ENCODE data around the gene PLXDC1. TPM values are rescaled to one million over a fixed set of nuclear protein-coding genes. Genes with fewer than 3 reads are reported as not detected.

PLXDC1 gene
- total and polyA plus RNA-seq, 2 of the 8 experiments (the other 6 are each of a cell fraction or from before 2014, with no cell fraction given): 4.1 to 14.6 TPM

GRCh38 chr17:39155654-39156053 lies 4.2 kb upstream of the PLXDC1 start:
- Histone ChIP-seq H2BK120ac (replicated peaks; ENCODE audit: low read depth, low read length) (no peak overlapping the region), H4K20me1 (replicated peaks in 1 of 2; ENCODE audit: control insufficient read depth in 1 of 2, insufficient read depth in 2 of 2, low read length in 2 of 2) (no peaks in the 10 kb centered on the region), H4K8ac (ENCODE audit: extremely low read depth, insufficient read depth, low read length) (no peak overlapping the region), H3K79me1 (ENCODE audit: low read depth, low read length) (no peaks in the 10 kb centered on the region), H3K36me3 (ENCODE audit: control insufficient read depth in 2 of 4, insufficient read depth in 4 of 4, low read length in 3 of 4) (no peaks in the 10 kb centered on the region), H3K23ac (ENCODE audit: insufficient read length) (no peak overlapping the region), H3K9me3 (ENCODE audit: insufficient read depth in 2 of 2, low read depth in 1 of 2, low read length in 1 of 2) (no peaks in the 10 kb centered on the region), H3K56ac (replicated peaks; ENCODE audit: insufficient read length, low read depth, low read length) (no peak overlapping the region), H2AK5ac (ENCODE audit: low read depth, low read length) (no peak overlapping the region), H3K4me1 (replicated peaks in 1 of 4; ENCODE audit: control insufficient read depth in 3 of 4, insufficient read depth in 4 of 4, low read length in 3 of 4) (peaks cover 0 to 10% (median 4%) of the 10 kb centered on the region in 4 experiments; a peak in 4 of 7 replicates), H3K4ac (replicated peaks; ENCODE audit: insufficient read length, low read depth, low read length) (no peak overlapping the region), H3K23me2 (ENCODE audit: low read depth, low read length) (peaks cover 25% of the 10 kb centered on the region), H4K91ac (replicated peaks; ENCODE audit: insufficient read length, low read length) (no peak overlapping the region), H3K9ac (replicated peaks in 1 of 4; ENCODE audit: extremely low read depth in 1 of 4, low read depth in 3 of 4, low read length in 3 of 4) (no peak overlapping the region), H2BK12ac (ENCODE audit: low read depth, low read length) (no peak overlapping the region), H2BK20ac (ENCODE audit: low read length) (no peak overlapping the region), H2BK15ac (ENCODE audit: low read length) (no peak overlapping the region), H3K4me2 (ENCODE audit: insufficient read depth in 1 of 2, low read depth in 2 of 2, low read length in 2 of 2) (no peak overlapping the region), H3K4me3 (ENCODE audit: extremely low read depth in 1 of 4, insufficient read depth in 2 of 4, low read depth in 3 of 4, low read length in 4 of 4) (no peak overlapping the region), H2AFZ (ENCODE audit: low read length) (no peak overlapping the region; the same call in 1 of the 2 replicates), H3K14ac (ENCODE audit: insufficient read length) (no peak overlapping the region), H3K79me2 (ENCODE audit: control insufficient read depth in 1 of 2, insufficient read depth in 2 of 2, low read length in 2 of 2) (no peaks in the 10 kb centered on the region), H3K27me3 (replicated peaks in 1 of 4; ENCODE audit: control insufficient read depth in 3 of 4, extremely low read depth in 1 of 4, insufficient read depth in 3 of 4, low read length in 3 of 4) (peaks cover 2 to 10% (median 8%) of the 10 kb centered on the region in 4 experiments), H3K18ac (ENCODE audit: extremely low read depth, low read length) (no peak overlapping the region), H3K27ac (ENCODE audit: low read depth, low read length) (no peak overlapping the region), H4K5ac (ENCODE audit: insufficient read length, low read depth, low read length) (no peak overlapping the region), H2BK5ac (ENCODE audit: low read depth, low read length) (no peak overlapping the region)
- CTCF ChIA-PET (ENCODE audit: partially characterized antibody): interaction anchor here (1.0 to 4.7 kb wide), 6 partner anchors 9 to 288 kb away, joined by 3 to 67 read pairs (median 6); partner anchors contain the start of gene ARL5C
- FAIRE-seq (no peak), DNase-seq (ENCODE audit: low read depth in 1 of 2, low spot score in 2 of 2) (no peak)
- TF ChIP-seq JUND (IDR thresholded peaks at IDR 0.05; ENCODE audit: low read length): no peak
- no peak for TF ChIP-seq TBP (IDR thresholded peaks at IDR 0.05; ENCODE audit: low read depth, low read length)
- TF ChIP-seq POLR2AphosphoS5 (IDR thresholded peaks at IDR 0.05; ENCODE audit: low read depth, low read length): no peak
- TF ChIP-seq USF2 (IDR thresholded peaks at IDR 0.05; ENCODE audit: low read length): no peak
- no peak for TF ChIP-seq KDM5A (IDR thresholded peaks at IDR 0.05; ENCODE audit: low read length)
- TF ChIP-seq EP300 (IDR thresholded peaks at IDR 0.05; ENCODE audit: borderline replicate concordance in 1 of 2, low read depth in 2 of 2, low read length in 2 of 2): no peak
- no peak for TF ChIP-seq SIN3A (conservative IDR thresholded peaks at IDR 0.05 in 1 of 2, IDR thresholded peaks at IDR 0.05 in 1 of 2; ENCODE audit: low read depth in 1 of 2, low read length in 2 of 2)
- TF ChIP-seq CBX5 (IDR thresholded peaks at IDR 0.05; ENCODE audit: low read depth, low read length): no peak
- no peak for TF ChIP-seq EGR1 (IDR thresholded peaks at IDR 0.05; ENCODE audit: borderline replicate concordance, low read depth, low read length)
- no peak for TF ChIP-seq MAFK (IDR thresholded peaks at IDR 0.05; ENCODE audit: low read depth, low read length)
- TF ChIP-seq, protein P1, sequence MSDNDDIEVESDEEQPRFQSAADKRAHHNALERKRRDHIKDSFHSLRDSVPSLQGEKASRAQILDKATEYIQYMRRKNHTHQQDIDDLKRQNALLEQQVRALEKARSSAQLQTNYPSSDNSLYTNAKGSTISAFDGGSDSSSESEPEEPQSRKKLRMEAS (IDR thresholded peaks at IDR 0.05): no peak
- TF ChIP-seq POU5F1 (IDR thresholded peaks at IDR 0.05; ENCODE audit: low read depth, low read length): no peak
- no peak for TF ChIP-seq BCL11A (IDR thresholded peaks at IDR 0.05; ENCODE audit: low read depth in 2 of 2, low read length in 2 of 2)
- 67% methylated on average over 2 of the region's 2 CpGs; no CpG with 5 or more reads in 1 of the 2 experiments for whole genome bisulfite sequencing, 2 experiments (ENCODE audit: extremely low coverage in 1 of 2, insufficient coverage in 1 of 2, insufficient read length in 1 of 2, insufficient replicate concordance in 2 of 2, low coverage in 1 of 2, low lambda C conversion rate in 2 of 2, missing lambda C conversion rate in 1 of 2)
- POLR2A ChIA-PET (ENCODE audit: partially characterized antibody): interaction anchor here (1.0 to 2.6 kb wide), 3 partner anchors 9 to 46 kb away, joined by 3 to 11 read pairs (median 4); partner anchors contain the start of gene ARL5C

All from H1 (cell line).